Anterior cingulate cortex (tissue), 58 donors: ENCODE results near the gene ETV7.
"Not testable (repeated sequence)": the region's sequence is repeated elsewhere in the genome, so short reads cannot be mapped to it uniquely, and the experiment has no call there.

Experiments
- DNase-seq, 58 donors: peaks; one replicate each; lab custom pipeline; 2025; lab: John Stamatoyannopoulos, UW

Gene ETV7

GRCh38 chr6:36346486-36347273 is 40.8 kb downstream of the ETV7 start:
- DNase-seq = no peak

GRCh38 chr6:36345681-36346466 is 41.6 kb downstream of the ETV7 start:
- no peak for DNase-seq

GRCh38 chr6:36343109-36343680 is 44.3 kb downstream of the ETV7 start:
- DNase-seq = no peak

GRCh38 chr6:36340618-36341454 is 46.6 kb downstream of the ETV7 start:
- DNase-seq = peak in 46 of 58 donors; percentile 15 to 73 (median 41)

GRCh38 chr6:36340306-36340617 is 47.2 kb downstream of the ETV7 start:
- no peak for DNase-seq

GRCh38 chr6:36339146-36339545 is 48.3 kb downstream of the ETV7 start:
- DNase-seq = no peak

- DNase-seq = not testable (repeated sequence)
These were observed 49.2 kb downstream of the ETV7 start for GRCh38 chr6:36338223-36338622.

GRCh38 chr6:36337814-36338213 is 49.7 kb downstream of the ETV7 start:
- DNase-seq = no peak

- no peak for DNase-seq
These were observed 50.7 kb downstream of the ETV7 start, which contains the start of gene BNIP5 for GRCh38 chr6:36336779-36337241. BNIP5 (minus strand) TSS chr6:36336888; CDS start chr6:36330690, 6,198 bp downstream.

- no peak for DNase-seq
These were observed 51.2 kb downstream of the ETV7 start for GRCh38 chr6:36336208-36336710.

- DNase-seq = no peak
These were observed 51.8 kb downstream of the ETV7 start for GRCh38 chr6:36335465-36336207.

- peak in 1 of 58 donors; percentile 11 for DNase-seq
These were observed 52.5 kb downstream of the ETV7 start for GRCh38 chr6:36334832-36335459.

- peak in 32 of 58 donors; percentile 8 to 74 (median 40) for DNase-seq
These were observed 53.3 kb downstream of the ETV7 start for GRCh38 chr6:36333931-36334725.

- DNase-seq = peak in 1 of 58 donors; percentile 29
These were observed 54.1 kb downstream of the ETV7 start for GRCh38 chr6:36333171-36333895.

- DNase-seq = no peak
These were observed 56.1 kb downstream of the ETV7 start for GRCh38 chr6:36331381-36331780.

- no peak for DNase-seq
These were observed 57.1 kb downstream of the ETV7 start for GRCh38 chr6:36330366-36330765.

GRCh38 chr6:36329798-36330291 is 57.6 kb downstream of the ETV7 start:
- DNase-seq = no peak
